HCT116 (cell line): Measurements from ENCODE around the gene C2CD3. TPM values are rescaled to one million over a fixed set of nuclear protein-coding genes. Genes with fewer than 3 reads are reported as not detected.

ENCODE experiments used
- ATAC-seq: fragments of 200-7000 bp; cut with Tn5 transposase; 2 replicates; pipeline ENCODE4 v1.9.1; 2020; ENCODE audit warnings: mild to moderate bottlenecking, moderate library complexity
- BruUV-seq: library from RNA; stranded (reverse); fragments of 400-500 nt; replicated peaks from 2 replicates; lab custom pipeline; 2021; lab: Mats Ljungman, UMichigan
- CTCF ChIA-PET: fragments of 300-600 bp; sonication (Branson Sonifier 250); formaldehyde crosslinking; loops from one replicate; lab custom pipeline; 2021; ENCODE audit warnings: antibody characterized with exemption; lab: Charles Lee
- POLR2A ChIA-PET: fragments of 300-600, 350-600 bp; sonication (Branson Sonifier 250); formaldehyde crosslinking; loops from one replicate; lab custom pipeline; 2021; ENCODE audit warnings: antibody characterized with exemption; lab: Charles Lee
- RAD21 ChIA-PET, 2 experiments: fragments of 300-600 bp; sonication (Branson Sonifier 250); formaldehyde crosslinking; loops; one replicate each; lab custom pipeline; 2023; ENCODE audit warnings: low total read pairs in 2 of 2; ENCODE audit not compliant: uncharacterized antibody in 2 of 2, unreplicated experiment in 2 of 2, low non-redundant PET in 1 of 2; lab: Charles Lee
- DNase-seq: peaks from one replicate; pipeline ENCODE4 v3.0.0-alpha.2; 2010; ENCODE audit warnings: low read depth, low spot score
- H2AFZ ChIP-seq: fragments of 200-600 bp; shearing (Covaris generic), sonication (generic); 2 replicates; pipeline ENCODE4 v1.6.1; 2017; ENCODE audit warnings: low read depth, mixed run types, mixed read lengths, antibody characterized with exemption, low read length; ENCODE audit not compliant: poor library complexity, severe bottlenecking
- H3K27ac ChIP-seq: 2 replicates; pipeline ENCODE4 v1.5.1; 2012; ENCODE audit warnings: low read depth, low read length
- H3K27me3 ChIP-seq: fragments of 200-600 bp; sonication (generic); 2 replicates; pipeline ENCODE4 v1.6.1; 2016; ENCODE audit warnings: mixed run types, low read length, mixed read lengths; ENCODE audit not compliant: insufficient read depth
- H3K36me3 ChIP-seq, 2 experiments: fragments of 200-500 bp in 1 of 2; fragments of 200-600 bp in 1 of 2; sonication (Bioruptor generic) in 1 of 2; sonication (generic) in 1 of 2; 2 replicates each; pipeline versions ENCODE4 v1.5.1 to v1.6.1; 2014 to 2016; ENCODE audit warnings: low read length in 2 of 2, inconsistent platforms in 1 of 2, mixed read lengths in 1 of 2, mixed run types in 1 of 2; ENCODE audit not compliant: insufficient read depth in 2 of 2, control insufficient read depth in 1 of 2
- H3K4me1 ChIP-seq, 2 experiments: fragments of 200-600 bp in 1 of 2; sonication (generic) in 1 of 2; 2 replicates each; pipeline versions ENCODE4 v1.5.1 to v1.6.1; 2012 to 2017; ENCODE audit warnings: low read length in 2 of 2, inconsistent platforms in 1 of 2, mild to moderate bottlenecking in 1 of 2, mixed read lengths in 1 of 2, mixed run types in 1 of 2, moderate library complexity in 1 of 2; ENCODE audit not compliant: insufficient read depth in 2 of 2, control insufficient read depth in 1 of 2
- H3K4me2 ChIP-seq: fragments of 200-600 bp; sonication (generic); 2 replicates; pipeline ENCODE4 v1.6.1; 2017; ENCODE audit warnings: mixed run types, low read length, mixed read lengths
- H3K4me3 ChIP-seq, 2 experiments: fragments of 200-600 bp in 1 of 2; sonication (generic) in 1 of 2; replicated peaks in 1 of 2; 2 replicates each; pipeline ENCODE4 v1.5.1; 2011 to 2016; ENCODE audit warnings: low read length in 2 of 2, control low read depth in 1 of 2, low read depth in 1 of 2, mild to moderate bottlenecking in 1 of 2, mixed read lengths in 1 of 2, mixed run types in 1 of 2
- H3K79me2 ChIP-seq: fragments of 200-600 bp; sonication (generic); 2 replicates; pipeline ENCODE4 v1.6.1; 2017; ENCODE audit warnings: mild to moderate bottlenecking, mixed run types, low read length, moderate library complexity, mixed read lengths; ENCODE audit not compliant: insufficient read depth
- H3K9ac ChIP-seq: fragments of 200-600 bp; sonication (generic); 2 replicates; pipeline ENCODE4 v1.6.1; 2016; ENCODE audit warnings: low read length, mixed read lengths
- H3K9me2 ChIP-seq: fragments of 200-600 bp; sonication (generic), shearing (Covaris generic); 2 replicates; pipeline ENCODE4 v1.6.1; 2017; ENCODE audit warnings: mixed run types, mild to moderate bottlenecking, moderate library complexity; ENCODE audit not compliant: insufficient read depth
- H3K9me3 ChIP-seq, 2 experiments: fragments of 200-500 bp in 1 of 2; fragments of 200-600 bp in 1 of 2; sonication (Bioruptor generic) in 1 of 2; sonication (generic) in 1 of 2; 2 replicates each; pipeline ENCODE4 v1.6.1; 2014 to 2017; ENCODE audit warnings: low read length in 2 of 2, mixed read lengths in 2 of 2, inconsistent platforms in 1 of 2, low read depth in 1 of 2, mild to moderate bottlenecking in 1 of 2, mixed run types in 1 of 2, moderate library complexity in 1 of 2; ENCODE audit not compliant: control insufficient read depth in 1 of 2, insufficient read depth in 1 of 2
- H4K20me1 ChIP-seq: fragments of 200-600 bp; sonication (generic), shearing (Covaris generic); 2 replicates; pipeline ENCODE4 v1.6.1; 2017; ENCODE audit warnings: mixed run types, mild to moderate bottlenecking, moderate library complexity; ENCODE audit not compliant: insufficient read depth
- ATF3 ChIP-seq: IDR thresholded peaks from 2 replicates; pipeline ENCODE4 v1.6.1; 2012
- CTCF ChIP-seq, 3 experiments: fragments of 200-600 bp in 1 of 3; sonication (generic) in 1 of 3; IDR thresholded peaks in 2 of 3; conservative IDR thresholded peaks in 1 of 3; 2 replicates each; pipeline ENCODE4 v1.5.1; 2012 to 2017; ENCODE audit warnings: low read depth in 2 of 3, low read length in 2 of 3, antibody characterized with exemption in 1 of 3, borderline replicate concordance in 1 of 3, control low read depth in 1 of 3, mild to moderate bottlenecking in 1 of 3, mixed read lengths in 1 of 3, mixed run types in 1 of 3, moderate library complexity in 1 of 3; ENCODE audit not compliant: insufficient read depth in 1 of 3
- MAX ChIP-seq: IDR thresholded peaks from 2 replicates; pipeline ENCODE4 v1.6.1; 2012
- POLR2A ChIP-seq: IDR thresholded peaks from 2 replicates; pipeline ENCODE4 v1.7.0; 2011; ENCODE audit warnings: borderline replicate concordance; ENCODE audit not compliant: insufficient read depth, insufficient read length; ENCODE audit errors: extremely low read depth
- POLR2AphosphoS5 ChIP-seq: IDR thresholded peaks from 2 replicates; pipeline ENCODE4 v1.6.1; 2011; ENCODE audit warnings: mild to moderate bottlenecking, low read depth, low read length, moderate library complexity
- RAD21 ChIP-seq: IDR thresholded peaks from 2 replicates; pipeline ENCODE4 v1.6.1; 2012; ENCODE audit warnings: low read depth, mild to moderate bottlenecking
- SIN3A ChIP-seq: IDR thresholded peaks from 2 replicates; pipeline ENCODE4 v1.6.1; 2012; ENCODE audit warnings: low read depth
- SP1 ChIP-seq: IDR thresholded peaks from 2 replicates; pipeline ENCODE4 v1.6.1; 2012; ENCODE audit warnings: low read depth
- intact Hi-C: fragments of 100-400 bp; cut with micrococcal nuclease; formaldehyde crosslinking; loops from 2 replicates; pipeline ENCODE4 v1.10.0; 2022
- total RNA-seq: library from RNA; stranded (reverse); gene quantifications from one replicate; pipeline ENCODE4 v1.2.1, GENCODE V29; 2021; ENCODE audit not compliant: unreplicated experiment

Gene C2CD3
- total RNA-seq, 1 experiment from 2014 or later = 30.6 TPM

- TF ChIP-seq MAX = no peak
- TF ChIP-seq ATF3 = no peak
- no peak for TF ChIP-seq POLR2A
- no peak for TF ChIP-seq RAD21
- no peak for TF ChIP-seq SIN3A
- TF ChIP-seq CTCF (IDR thresholded peaks at IDR 0.05 in 2 of 3, conservative IDR thresholded peaks at IDR 0.05 in 1 of 3; ENCODE audit: borderline replicate concordance in 1 of 3, insufficient read depth in 1 of 3, low read depth in 2 of 3, low read length in 2 of 3) = no peak
- H3K9me3 ChIP-seq = no peaks in the 10 kb centered on the region
- no peaks in the 10 kb centered on the region for H3K79me2 ChIP-seq
- no peaks in the 10 kb centered on the region for H3K4me1 ChIP-seq
- intact Hi-C loops = no loop called here
- ATAC-seq (no peak), DNase-seq (no peak)
- H3K36me3 ChIP-seq = no peaks in the 10 kb centered on the region; a peak in 1 of 4 replicates
- H2AFZ ChIP-seq = no peak overlapping the region
- H3K9ac ChIP-seq = no peak overlapping the region
- H3K4me2 ChIP-seq = no peak overlapping the region
- no TSS peak for BruUV-seq
- H4K20me1 ChIP-seq = no peaks in the 10 kb centered on the region
- no peak overlapping the region for H3K4me3 ChIP-seq
- no peak overlapping the region for H3K27ac ChIP-seq
- RAD21 ChIA-PET = no interaction called here
- POLR2A ChIA-PET = no interaction called here
- H3K27me3 ChIP-seq = no peaks in the 10 kb centered on the region
- CTCF ChIA-PET = no interaction called here
- H3K9me2 ChIP-seq = no peaks in the 10 kb centered on the region
Measured at GRCh38 chr11:74009675-74010305, 161.0 kb downstream of the C2CD3 start.

GRCh38 chr11:74009230-74009547 is 161.6 kb downstream of the C2CD3 start:
- RAD21 ChIA-PET = no interaction called here
- H3K4me3 ChIP-seq = no peak overlapping the region
- H3K9me3 ChIP-seq = no peaks in the 10 kb centered on the region
- no peaks in the 10 kb centered on the region for H4K20me1 ChIP-seq
- CTCF ChIA-PET = no interaction called here
- POLR2A ChIA-PET = no interaction called here
- ATAC-seq (no peak), DNase-seq (no peak)
- H3K36me3 ChIP-seq = no peaks in the 10 kb centered on the region; a peak in 1 of 4 replicates
- no peaks in the 10 kb centered on the region for H3K9me2 ChIP-seq
- H3K79me2 ChIP-seq = no peaks in the 10 kb centered on the region
- no peaks in the 10 kb centered on the region for H3K4me1 ChIP-seq
- H3K27ac ChIP-seq = no peak overlapping the region
- TF ChIP-seq SP1 = no peak
- TF ChIP-seq POLR2AphosphoS5 = no peak
- TF ChIP-seq, all 23 proteins: peak for 0
- Histone ChIP-seq H2AFZ (no peak overlapping the region), H3K9ac (no peak overlapping the region), H3K27me3 (no peaks in the 10 kb centered on the region), H3K4me2 (no peak overlapping the region)
- no TSS peak for BruUV-seq
- intact Hi-C loops = no loop called here
